ENCODE data around the gene ILF3.
A peak's percentile ranks its signal among the peaks of the same experiment; 100 is the strongest.

The ILF3 gene

GRCh38 chr19:10624585-10624984 is 29.6 kb upstream of the ILF3 start:
- TF ChIP-seq HDGF (IDR thresholded peaks at IDR 0.05; ENCODE audit: borderline replicate concordance) (no peak), FOXM1 (IDR thresholded peaks at IDR 0.05; ENCODE audit: borderline replicate concordance) (no peak), ELF4 (IDR thresholded peaks at IDR 0.05) (no peak), PKNOX1 (IDR thresholded peaks at IDR 0.05) (no peak), ARNT (IDR thresholded peaks at IDR 0.05) (no peak), CTBP1 (IDR thresholded peaks at IDR 0.05; ENCODE audit: borderline replicate concordance) (no peak), TARDBP (IDR thresholded peaks at IDR 0.05) (no peak), ZNF384 (IDR thresholded peaks at IDR 0.05) (no peak), NFRKB (IDR thresholded peaks at IDR 0.05) (no peak), BHLHE40 (IDR thresholded peaks at IDR 0.05; ENCODE audit: borderline replicate concordance) (no peak), FOXK2 (IDR thresholded peaks at IDR 0.05) (no peak), SP1 (IDR thresholded peaks at IDR 0.05) (no peak), FOXA1 (IDR thresholded peaks at IDR 0.05) (no peak), SUZ12 (IDR thresholded peaks at IDR 0.05) (no peak), L3MBTL2 (conservative IDR thresholded peaks at IDR 0.05) (no peak), LEF1 (IDR thresholded peaks at IDR 0.05; ENCODE audit: borderline replicate concordance) (no peak)
- CTCF ChIA-PET: interaction anchor here (1.8 kb wide), 1 partner anchor 20 kb away, joined by 5 read pairs; no protein-coding TSS in a partner anchor
- no peak for DNase-seq (ENCODE audit: extremely low spot score)
- POLR2A ChIA-PET: interaction anchor here (0.6 to 1.0 kb wide), 2 partner anchors 8 to 11 kb away, joined by 3 read pairs; no protein-coding TSS in a partner anchor

- CTCF ChIA-PET: interaction anchor here (1.8 kb wide), 1 partner anchor 19 kb away, joined by 5 read pairs; no protein-coding TSS in a partner anchor
- DNase-seq (ENCODE audit: extremely low spot score): no peak
- POLR2A ChIA-PET: interaction anchor here (0.6 to 1.0 kb wide), 2 partner anchors 9 to 11 kb away, joined by 3 read pairs; no protein-coding TSS in a partner anchor
- TF ChIP-seq FOXA1 (IDR thresholded peaks at IDR 0.05) (no peak), PKNOX1 (IDR thresholded peaks at IDR 0.05) (peak; percentile 34; the same call in 1 of the 2 replicates)
Measured at GRCh38 chr19:10625003-10625761, 29.0 kb upstream of the ILF3 start, which contains the start of gene SLC44A2. SLC44A2 (plus strand) TSS chr19:10625553; CDS start chr19:10625634, 81 bp downstream.

- no peak for DNase-seq (ENCODE audit: extremely low spot score)
- POLR2A ChIA-PET: interaction anchor here (1.0 to 1.1 kb wide), 2 partner anchors 9 to 24 kb away, joined by 3 to 4 read pairs; no protein-coding TSS in a partner anchor
- TF ChIP-seq TARDBP (IDR thresholded peaks at IDR 0.05) (no peak), PKNOX1 (IDR thresholded peaks at IDR 0.05) (no peak), CTBP1 (IDR thresholded peaks at IDR 0.05; ENCODE audit: borderline replicate concordance) (no peak), ELF4 (IDR thresholded peaks at IDR 0.05) (no peak), SUZ12 (IDR thresholded peaks at IDR 0.05) (no peak), FOXA1 (IDR thresholded peaks at IDR 0.05) (no peak), SP1 (IDR thresholded peaks at IDR 0.05) (no peak), LEF1 (IDR thresholded peaks at IDR 0.05; ENCODE audit: borderline replicate concordance) (no peak), FOXM1 (IDR thresholded peaks at IDR 0.05; ENCODE audit: borderline replicate concordance) (no peak), BHLHE40 (IDR thresholded peaks at IDR 0.05; ENCODE audit: borderline replicate concordance) (no peak), HDGF (IDR thresholded peaks at IDR 0.05; ENCODE audit: borderline replicate concordance) (no peak), ZNF384 (IDR thresholded peaks at IDR 0.05) (no peak), FOXK2 (IDR thresholded peaks at IDR 0.05) (no peak), L3MBTL2 (conservative IDR thresholded peaks at IDR 0.05) (no peak), ARNT (IDR thresholded peaks at IDR 0.05) (no peak)
- CTCF ChIA-PET: interaction anchor here (1.5 kb wide), 1 partner anchor 19 kb away, joined by 4 read pairs; no protein-coding TSS in a partner anchor
Measured at GRCh38 chr19:10625762-10626138, 28.4 kb upstream of the ILF3 start.

- TF ChIP-seq BHLHE40 (IDR thresholded peaks at IDR 0.05; ENCODE audit: borderline replicate concordance) (no peak), ELF4 (IDR thresholded peaks at IDR 0.05) (no peak), ARNT (IDR thresholded peaks at IDR 0.05) (no peak), L3MBTL2 (conservative IDR thresholded peaks at IDR 0.05) (no peak), FOXA1 (IDR thresholded peaks at IDR 0.05) (no peak), TARDBP (IDR thresholded peaks at IDR 0.05) (no peak), SP1 (IDR thresholded peaks at IDR 0.05) (no peak), FOXK2 (IDR thresholded peaks at IDR 0.05) (no peak)
- POLR2A ChIA-PET: no interaction called here
- DNase-seq (ENCODE audit: extremely low spot score): no peak
- CTCF ChIA-PET: no interaction called here
Measured at GRCh38 chr19:10631874-10632273, 22.3 kb upstream of the ILF3 start.

GRCh38 chr19:10634430-10634829 is 19.7 kb upstream of the ILF3 start:
- ChIA-PET POLR2A (no interaction called here), CTCF (interaction anchor here (1.2 kb wide), 1 partner anchor 10 kb away, joined by 5 read pairs; no protein-coding TSS in a partner anchor)
- no peak for DNase-seq (ENCODE audit: extremely low spot score)
- TF ChIP-seq TARDBP (IDR thresholded peaks at IDR 0.05) (no peak), CTBP1 (IDR thresholded peaks at IDR 0.05; ENCODE audit: borderline replicate concordance) (no peak)

- ChIA-PET POLR2A (no interaction called here), CTCF (no interaction called here)
- no peak for DNase-seq (ENCODE audit: extremely low spot score)
- TF ChIP-seq ARNT (IDR thresholded peaks at IDR 0.05): no peak
- TF ChIP-seq L3MBTL2 (conservative IDR thresholded peaks at IDR 0.05): no peak
- no peak for TF ChIP-seq ELF4 (IDR thresholded peaks at IDR 0.05)
- no peak for TF ChIP-seq FOXA1 (IDR thresholded peaks at IDR 0.05)
- TF ChIP-seq TARDBP (IDR thresholded peaks at IDR 0.05): no peak
- TF ChIP-seq FOXK2 (IDR thresholded peaks at IDR 0.05): no peak
- no peak for TF ChIP-seq CTBP1 (IDR thresholded peaks at IDR 0.05; ENCODE audit: borderline replicate concordance)
- no peak for TF ChIP-seq LEF1 (IDR thresholded peaks at IDR 0.05; ENCODE audit: borderline replicate concordance)
- TF ChIP-seq BHLHE40 (IDR thresholded peaks at IDR 0.05; ENCODE audit: borderline replicate concordance): no peak
- TF ChIP-seq ZNF384 (IDR thresholded peaks at IDR 0.05): no peak
Measured at GRCh38 chr19:10634963-10635362, 19.2 kb upstream of the ILF3 start.
